ENCODE results near the gene SORCS3.

- no peak for TF ChIP-seq CTCF (IDR thresholded peaks at IDR 0.05)
- TF ChIP-seq POLR2A (IDR thresholded peaks at IDR 0.05), result no peak
These were observed 166.7 kb downstream of the SORCS3 start for GRCh38 chr10:104807581-104808310.

Measured in esophagus squamous epithelium (tissue), 4 donors.